Loucy (cell line): Measurements from ENCODE around the gene CSTPP1.

ENCODE experiments used
- H2AFZ ChIP-seq: fragments of 200-600 bp; sonication (generic); 2 replicates; pipeline ENCODE4 v1.6.0; 2016; ENCODE audit warnings: antibody characterized with exemption, mild to moderate bottlenecking, low read length, moderate library complexity
- H3F3A ChIP-seq: fragments of 200-600 bp; 2 replicates; pipeline ENCODE4 v1.6.0; 2016; ENCODE audit warnings: antibody characterized with exemption, low read depth, mild to moderate bottlenecking
- H3K27me3 ChIP-seq: fragments of 200-600 bp; sonication (generic); 2 replicates; pipeline ENCODE4 v1.6.1; 2014; ENCODE audit warnings: low read length, mild to moderate bottlenecking; ENCODE audit not compliant: insufficient read depth, poor library complexity, severe bottlenecking
- H3K36me3 ChIP-seq: fragments of 200-600 bp; sonication (generic); 2 replicates; pipeline ENCODE4 v1.6.1; 2016; ENCODE audit warnings: low read length; ENCODE audit not compliant: insufficient read depth
- H3K4me1 ChIP-seq: fragments of 200-600 bp; sonication (generic); 2 replicates; pipeline ENCODE4 v1.5.1; 2014; ENCODE audit warnings: low read length, mild to moderate bottlenecking; ENCODE audit not compliant: insufficient read depth, poor library complexity, severe bottlenecking
- H3K4me2 ChIP-seq: fragments of 200-600 bp; sonication (generic); 2 replicates; pipeline ENCODE4 v1.6.0; 2014; ENCODE audit warnings: antibody characterized with exemption, low read length, low read depth, mild to moderate bottlenecking; ENCODE audit not compliant: poor library complexity, severe bottlenecking
- H3K4me3 ChIP-seq: fragments of 200-600 bp; sonication (generic); 2 replicates; pipeline ENCODE4 v1.5.1; 2014; ENCODE audit warnings: low read length, mild to moderate bottlenecking, mixed read lengths; ENCODE audit not compliant: poor library complexity, severe bottlenecking
- H3K79me2 ChIP-seq: fragments of 200-600 bp; sonication (generic); 2 replicates; pipeline ENCODE4 v1.6.1; 2014; ENCODE audit warnings: low read length; ENCODE audit not compliant: insufficient read depth
- H3K9ac ChIP-seq: fragments of 200-600 bp; sonication (generic); 2 replicates; pipeline ENCODE4 v1.6.0; 2014; ENCODE audit warnings: mild to moderate bottlenecking, low read depth, low read length, moderate library complexity; ENCODE audit not compliant: poor library complexity, severe bottlenecking
- H3K9me2 ChIP-seq: fragments of 200-600 bp; sonication (generic); replicated peaks from 2 replicates; pipeline ENCODE4 v1.6.1; 2016; ENCODE audit warnings: low read depth, low read length, mixed read lengths
- H3K9me3 ChIP-seq: fragments of 200-600 bp; sonication (generic); 2 replicates; pipeline ENCODE4 v1.6.1; 2014; ENCODE audit warnings: mild to moderate bottlenecking, antibody characterized with exemption, low read length, low read depth; ENCODE audit not compliant: insufficient read depth
- H4K20me1 ChIP-seq: fragments of 200-600 bp; sonication (generic); 2 replicates; pipeline ENCODE4 v1.6.0; 2014; ENCODE audit warnings: antibody characterized with exemption, low read length, mild to moderate bottlenecking; ENCODE audit not compliant: insufficient read depth, poor library complexity, severe bottlenecking
- EZH2phosphoT487 ChIP-seq: fragments of 200-600 bp; IDR thresholded peaks from 2 replicates; pipeline ENCODE4 v1.6.1; 2018; ENCODE audit warnings: antibody characterized with exemption, mild to moderate bottlenecking, moderate library complexity, borderline replicate concordance
- TF ChIP-seq, protein P1 (sequence below): fragments of 200-600 bp; sonication (generic); conservative IDR thresholded peaks from 2 replicates; pipeline ENCODE4 v1.5.1; 2014; ENCODE audit warnings: mild to moderate bottlenecking, antibody characterized with exemption, low read length

Gene CSTPP1

DNA sequence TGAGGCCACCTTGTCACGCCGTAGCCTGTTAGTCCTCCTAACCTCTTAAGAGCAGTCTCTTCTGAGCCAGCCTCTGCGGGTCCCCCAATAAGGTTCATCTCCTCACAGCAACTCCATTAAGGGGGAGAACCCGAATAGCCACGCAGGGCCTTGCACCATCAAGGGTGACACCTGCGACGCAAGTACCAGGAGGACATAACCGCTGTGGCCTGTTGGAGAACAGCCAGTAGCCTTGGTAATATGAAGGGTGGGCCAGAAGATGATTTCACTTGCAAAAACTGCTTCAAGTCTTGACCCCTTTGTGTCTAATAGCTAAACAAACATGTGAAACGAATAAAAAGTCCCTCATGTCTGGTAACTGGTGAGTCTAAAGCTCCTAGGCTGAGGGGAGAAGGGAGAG, 225.3 kb downstream of the CSTPP1 start:
- peaks cover 41% of the 10 kb centered on the region; the same call in 1 of the 2 replicates for H3K36me3 ChIP-seq
- H3K9ac ChIP-seq: no peak overlapping the region
- H3K4me2 ChIP-seq: no peak overlapping the region

DNA sequence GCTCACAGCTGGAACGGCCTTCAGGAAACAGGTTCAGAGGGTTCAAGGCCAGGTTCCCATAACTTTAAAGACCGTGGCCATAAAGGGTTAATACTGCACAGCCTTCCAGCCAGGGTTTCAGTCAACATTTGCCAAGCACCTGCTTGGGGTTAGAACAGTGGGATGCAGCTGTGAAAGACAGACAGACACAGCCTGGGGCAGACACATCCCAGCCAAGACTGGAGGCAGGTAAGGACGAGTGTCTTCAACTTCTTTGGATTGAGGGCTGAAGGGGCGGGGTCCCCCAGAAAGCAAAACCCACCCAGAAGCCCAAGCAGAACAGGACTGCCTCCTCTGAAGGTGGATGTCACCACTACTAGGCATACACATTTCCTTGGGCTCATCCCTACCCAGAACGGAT, 225.9 kb downstream of the CSTPP1 start:
- H3K9me3 ChIP-seq: no peaks in the 10 kb centered on the region
- no peak overlapping the region for H3K9ac ChIP-seq
- H2AFZ ChIP-seq: no peak overlapping the region
- peaks cover 3% of the 10 kb centered on the region for H4K20me1 ChIP-seq
- TF ChIP-seq, protein P1, sequence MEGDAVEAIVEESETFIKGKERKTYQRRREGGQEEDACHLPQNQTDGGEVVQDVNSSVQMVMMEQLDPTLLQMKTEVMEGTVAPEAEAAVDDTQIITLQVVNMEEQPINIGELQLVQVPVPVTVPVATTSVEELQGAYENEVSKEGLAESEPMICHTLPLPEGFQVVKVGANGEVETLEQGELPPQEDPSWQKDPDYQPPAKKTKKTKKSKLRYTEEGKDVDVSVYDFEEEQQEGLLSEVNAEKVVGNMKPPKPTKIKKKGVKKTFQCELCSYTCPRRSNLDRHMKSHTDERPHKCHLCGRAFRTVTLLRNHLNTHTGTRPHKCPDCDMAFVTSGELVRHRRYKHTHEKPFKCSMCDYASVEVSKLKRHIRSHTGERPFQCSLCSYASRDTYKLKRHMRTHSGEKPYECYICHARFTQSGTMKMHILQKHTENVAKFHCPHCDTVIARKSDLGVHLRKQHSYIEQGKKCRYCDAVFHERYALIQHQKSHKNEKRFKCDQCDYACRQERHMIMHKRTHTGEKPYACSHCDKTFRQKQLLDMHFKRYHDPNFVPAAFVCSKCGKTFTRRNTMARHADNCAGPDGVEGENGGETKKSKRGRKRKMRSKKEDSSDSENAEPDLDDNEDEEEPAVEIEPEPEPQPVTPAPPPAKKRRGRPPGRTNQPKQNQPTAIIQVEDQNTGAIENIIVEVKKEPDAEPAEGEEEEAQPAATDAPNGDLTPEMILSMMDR: no peak
- TF ChIP-seq EZH2phosphoT487: no peak
- H3K4me2 ChIP-seq: no peak overlapping the region
- H3K4me1 ChIP-seq: no peaks in the 10 kb centered on the region
- H3K4me3 ChIP-seq: no peak overlapping the region
- H3K9me2 ChIP-seq: no peaks in the 10 kb centered on the region
- H3K27me3 ChIP-seq: no peaks in the 10 kb centered on the region
- H3F3A ChIP-seq: no peaks in the 10 kb centered on the region
- peaks cover 6% of the 10 kb centered on the region; the same call in 1 of the 2 replicates for H3K79me2 ChIP-seq
- H3K36me3 ChIP-seq: peaks cover 47% of the 10 kb centered on the region; the same call in 1 of the 2 replicates

More for the DNA sequence above, 225.3 kb downstream of the CSTPP1 start:
- Histone ChIP-seq H2AFZ (no peak overlapping the region), H3K4me1 (no peaks in the 10 kb centered on the region), H4K20me1 (peaks cover 3% of the 10 kb centered on the region), H3F3A (no peaks in the 10 kb centered on the region), H3K27me3 (no peaks in the 10 kb centered on the region), H3K9me3 (no peaks in the 10 kb centered on the region), H3K9me2 (no peaks in the 10 kb centered on the region), H3K79me2 (peaks cover under 1% of the 10 kb centered on the region; the same call in 1 of the 2 replicates), H3K4me3 (no peak overlapping the region)
- TF ChIP-seq EZH2phosphoT487: no peak
- TF ChIP-seq, protein P1: no peak

- H3K36me3 ChIP-seq: peaks cover 54% of the 10 kb centered on the region; the same call in 1 of the 2 replicates
Measured at GRCh38 chr11:47163193-47163592, 226.6 kb downstream of the CSTPP1 start.

More at GRCh38 chr11:47163193-47163592, 226.6 kb downstream of the CSTPP1 start:
- Histone ChIP-seq H3K4me1 (no peaks in the 10 kb centered on the region), H4K20me1 (peaks cover 10% of the 10 kb centered on the region), H3K4me2 (no peak overlapping the region), H3K9ac (no peak overlapping the region), H3K27me3 (no peaks in the 10 kb centered on the region), H3K79me2 (peaks cover 13% of the 10 kb centered on the region; the same call in 1 of the 2 replicates), H3K9me2 (no peaks in the 10 kb centered on the region), H3F3A (no peaks in the 10 kb centered on the region), H3K4me3 (no peak overlapping the region), H2AFZ (no peak overlapping the region), H3K9me3 (no peaks in the 10 kb centered on the region)
- TF ChIP-seq, protein P1: no peak
- TF ChIP-seq EZH2phosphoT487: no peak
